Smooth muscle cell (in vitro differentiated cells): ENCODE data around the gene GLB1L2. TPM values are rescaled to one million over a fixed set of nuclear protein-coding genes. Genes with fewer than 3 reads are reported as not detected.

ENCODE experiments used
- DNase-seq: peaks from one replicate; lab custom pipeline; 2025; ENCODE audit not compliant: unreplicated experiment; lab: John Stamatoyannopoulos, UW
- H2AFZ ChIP-seq: fragments of 200-600 bp; sonication (generic); 2 replicates; pipeline ENCODE4 v1.6.0; 2016; ENCODE audit warnings: antibody characterized with exemption, low read depth, mild to moderate bottlenecking
- H3F3A ChIP-seq: fragments of 200-600 bp; sonication (generic); 2 replicates; pipeline ENCODE4 v1.6.0; 2017; ENCODE audit warnings: antibody characterized with exemption, low read depth
- H3K27ac ChIP-seq: fragments of 200-600 bp; sonication (generic); 2 replicates; pipeline ENCODE4 v1.5.1; 2016; ENCODE audit warnings: low read depth, mild to moderate bottlenecking
- H3K27me3 ChIP-seq: fragments of 200-600 bp; sonication (generic); 2 replicates; pipeline ENCODE4 v1.6.1; 2016; ENCODE audit warnings: low read depth, mild to moderate bottlenecking
- H3K36me3 ChIP-seq: fragments of 200-600 bp; sonication (generic); 2 replicates; pipeline ENCODE4 v1.5.1; 2016; ENCODE audit warnings: low read depth
- H3K4me1 ChIP-seq: fragments of 200-600 bp; sonication (generic); 2 replicates; pipeline ENCODE4 v1.5.1; 2016; ENCODE audit warnings: low read depth
- H3K4me2 ChIP-seq: fragments of 200-600 bp; sonication (generic); 2 replicates; pipeline ENCODE4 v1.6.0; 2016; ENCODE audit warnings: mild to moderate bottlenecking
- H3K4me3 ChIP-seq: fragments of 200-600 bp; sonication (generic); 2 replicates; pipeline ENCODE4 v1.5.1; 2016; ENCODE audit warnings: mild to moderate bottlenecking
- H3K79me2 ChIP-seq: fragments of 200-600 bp; sonication (generic); 2 replicates; pipeline ENCODE4 v1.6.0; 2016; ENCODE audit warnings: low read depth, mild to moderate bottlenecking
- H3K9ac ChIP-seq: fragments of 200-600 bp; sonication (generic); 2 replicates; pipeline ENCODE4 v1.6.0; 2016; ENCODE audit warnings: low read depth
- H3K9me3 ChIP-seq: fragments of 200-600 bp; sonication (generic); replicated peaks from 2 replicates; pipeline ENCODE4 v1.5.1; 2016; ENCODE audit warnings: low read depth
- H4K20me1 ChIP-seq: fragments of 200-600 bp; sonication (generic); 2 replicates; pipeline ENCODE4 v1.6.0; 2016; ENCODE audit warnings: low read depth
- CTCF ChIP-seq: fragments of 200-600 bp; sonication (generic); IDR thresholded peaks from 2 replicates; pipeline ENCODE4 v1.5.1; 2017; ENCODE audit warnings: borderline replicate concordance, mild to moderate bottlenecking, antibody characterized with exemption; ENCODE audit not compliant: insufficient read depth, poor library complexity, severe bottlenecking
- WGBS: methylation state at CpG from one replicate; pipeline ENCODE4 v1.1.7; 2016; ENCODE audit warnings: low lambda C conversion rate; 5-methylcytosine and 5-hydroxymethylcytosine counted together
- polyA plus RNA-seq: library from polyadenylated mRNA; unstranded; fragments of >200 nt; fragmentation: Nextera tagmentation; extraction: Ambion mirVana; gene quantifications from 2 replicates; pipeline ENCODE4 v1.2.1, GENCODE V29; 2016
- total RNA-seq: library from RNA; depleted of rRNA; stranded (reverse); fragments of >200 nt; gene quantifications from 2 replicates; pipeline ENCODE4 v1.2.3, GENCODE V29; 2014

Gene GLB1L2
- total and polyA plus RNA-seq, 2 experiments from 2014 or later: 0.40 to 0.83 TPM

- TF ChIP-seq CTCF: no peak
- Histone ChIP-seq H3K27ac (no peak overlapping the region), H3F3A (no peaks in the 10 kb centered on the region), H3K9ac (no peak overlapping the region), H4K20me1 (no peaks in the 10 kb centered on the region), H3K4me2 (no peak overlapping the region), H3K36me3 (no peaks in the 10 kb centered on the region), H3K9me3 (no peaks in the 10 kb centered on the region), H3K27me3 (no peaks in the 10 kb centered on the region), H3K79me2 (no peaks in the 10 kb centered on the region), H3K4me1 (no peaks in the 10 kb centered on the region), H3K4me3 (no peak overlapping the region), H2AFZ (no peak overlapping the region)
- DNase-seq: no peak
- 93% methylated on average over 12 of the region's 12 CpGs for WGBS
Observed at GRCh38 chr11:134380229-134380628, 48.4 kb downstream of the GLB1L2 start.

- no peaks in the 10 kb centered on the region for H3K79me2 ChIP-seq
- H3K27me3 ChIP-seq: no peaks in the 10 kb centered on the region
- H3K4me2 ChIP-seq: no peak overlapping the region
- DNase-seq: no peak
- H3K4me3 ChIP-seq: no peak overlapping the region
- 96% methylated on average over 3 of the region's 4 CpGs for WGBS
- H3K36me3 ChIP-seq: no peaks in the 10 kb centered on the region
- no peaks in the 10 kb centered on the region for H3K9me3 ChIP-seq
- no peak overlapping the region for H3K9ac ChIP-seq
- no peaks in the 10 kb centered on the region for H3K4me1 ChIP-seq
- H2AFZ ChIP-seq: no peak overlapping the region
- H3K27ac ChIP-seq: no peak overlapping the region
- H3F3A ChIP-seq: no peaks in the 10 kb centered on the region
- H4K20me1 ChIP-seq: no peaks in the 10 kb centered on the region
- TF ChIP-seq CTCF: no peak
Observed at GRCh38 chr11:134380785-134381184, 49.0 kb downstream of the GLB1L2 start.

- Histone ChIP-seq H3K79me2 (no peaks in the 10 kb centered on the region), H3K27ac (no peak overlapping the region), H3K4me2 (no peak overlapping the region), H3K4me3 (no peak overlapping the region), H4K20me1 (no peaks in the 10 kb centered on the region), H3K36me3 (no peaks in the 10 kb centered on the region), H3F3A (no peaks in the 10 kb centered on the region), H3K4me1 (no peaks in the 10 kb centered on the region), H3K9ac (no peak overlapping the region), H3K27me3 (no peaks in the 10 kb centered on the region), H2AFZ (no peak overlapping the region), H3K9me3 (no peaks in the 10 kb centered on the region)
- DNase-seq: no peak
- 95% methylated on average over 8 of the region's 8 CpGs for WGBS
- no peak for TF ChIP-seq CTCF
Observed at GRCh38 chr11:134382257-134382656, 50.5 kb downstream of the GLB1L2 start.

GRCh38 chr11:134382830-134383229, 51.0 kb downstream of the GLB1L2 start:
- no peak overlapping the region for H3K4me2 ChIP-seq
- no peaks in the 10 kb centered on the region for H3F3A ChIP-seq
- H3K36me3 ChIP-seq: no peaks in the 10 kb centered on the region
- no peaks in the 10 kb centered on the region for H3K4me1 ChIP-seq
- DNase-seq: no peak
- H4K20me1 ChIP-seq: no peaks in the 10 kb centered on the region
- WGBS: 92% methylated on average over 24 of the region's 24 CpGs
- H3K27me3 ChIP-seq: no peaks in the 10 kb centered on the region
- no peaks in the 10 kb centered on the region for H3K79me2 ChIP-seq
- no peak overlapping the region for H3K9ac ChIP-seq
- no peak overlapping the region for H3K4me3 ChIP-seq
- no peaks in the 10 kb centered on the region for H3K9me3 ChIP-seq
- no peak overlapping the region for H3K27ac ChIP-seq
- no peak for TF ChIP-seq CTCF
- H2AFZ ChIP-seq: no peak overlapping the region
